Activated T-cell treated with anti-CD3 and anti-CD28 coated beads, Interleukin-2, amount 50 U/mL, for 24 hours (primary cell): Measurements from ENCODE around the gene S100A6.
"Not testable (repeated sequence)": the region's sequence is repeated elsewhere in the genome, so short reads cannot be mapped to it uniquely, and the experiment has no call there.

Source experiments
- DNase-seq: peaks from one replicate; pipeline ENCODE4 v3.0.0-alpha.2; 2020
- H3K27ac Mint-ChIP-seq: 2 replicates; pipeline ENCODE4 v1.8.0; 2020; ENCODE audit warnings: mild to moderate bottlenecking, mixed read lengths
- H3K27me3 Mint-ChIP-seq: 2 replicates; pipeline ENCODE4 v1.8.0; 2020; ENCODE audit warnings: mixed read lengths
- H3K36me3 Mint-ChIP-seq: 2 replicates; pipeline ENCODE4 v1.8.0; 2020; ENCODE audit warnings: low read depth, mixed read lengths
- H3K4me1 Mint-ChIP-seq: 2 replicates; pipeline ENCODE4 v1.8.0; 2020; ENCODE audit warnings: low read depth, mixed read lengths
- H3K4me3 Mint-ChIP-seq: 2 replicates; pipeline ENCODE4 v1.8.0; 2020; ENCODE audit warnings: mild to moderate bottlenecking, moderate library complexity, mixed read lengths
- H3K9me3 Mint-ChIP-seq: 2 replicates; pipeline ENCODE4 v1.8.0; 2020; ENCODE audit warnings: mixed read lengths

The S100A6 gene

GRCh38 chr1:153535242-153536011 lies at the start of gene S100A6:
S100A6 (minus strand) TSS chr1:153535991; CDS start chr1:153535339, 652 bp downstream.
- Mint-ChIP-seq H3K27me3 (no peaks in the 10 kb centered on the region), H3K9me3 (no peaks in the 10 kb centered on the region), H3K4me3 (peak within 1 kb of the TSS; percentile 93), H3K27ac (peak within 1 kb of the TSS; percentile 98), H3K36me3 (peaks cover 25% of the 10 kb centered on the region), H3K4me1 (peaks cover 83% of the 10 kb centered on the region)
- peak; percentile 68 for DNase-seq

- Mint-ChIP-seq H3K27me3 (peaks cover 4% of the 10 kb centered on the region), H3K36me3 (no peaks in the 10 kb centered on the region), H3K27ac (no peak overlapping the region), H3K9me3 (no peaks in the 10 kb centered on the region), H3K4me3 (no peak overlapping the region), H3K4me1 (no peaks in the 10 kb centered on the region)
- DNase-seq = no peak
Measured at GRCh38 chr1:153585006-153585405, 49.2 kb upstream of the S100A6 start.

GRCh38 chr1:153583976-153584375 lies 48.2 kb upstream of the S100A6 start:
- no peaks in the 10 kb centered on the region for H3K4me1 Mint-ChIP-seq
- H3K27me3 Mint-ChIP-seq = peaks cover 9% of the 10 kb centered on the region
- no peak overlapping the region for H3K4me3 Mint-ChIP-seq
- H3K27ac Mint-ChIP-seq = no peak overlapping the region
- H3K9me3 Mint-ChIP-seq = no peaks in the 10 kb centered on the region
- H3K36me3 Mint-ChIP-seq = no peaks in the 10 kb centered on the region
- DNase-seq = no peak

- not testable (repeated sequence) for H3K4me1 Mint-ChIP-seq, DNase-seq, H3K36me3 Mint-ChIP-seq, H3K27ac Mint-ChIP-seq, H3K9me3 Mint-ChIP-seq, H3K4me3 Mint-ChIP-seq
- peaks cover 13% of the 10 kb centered on the region for H3K27me3 Mint-ChIP-seq
Measured at GRCh38 chr1:153583514-153583913, 47.7 kb upstream of the S100A6 start.

GRCh38 chr1:153582836-153583235 lies 47.0 kb upstream of the S100A6 start:
- DNase-seq, H3K9me3 Mint-ChIP-seq, H3K4me3 Mint-ChIP-seq, H3K36me3 Mint-ChIP-seq, H3K4me1 Mint-ChIP-seq, H3K27ac Mint-ChIP-seq: not testable (repeated sequence)
- H3K27me3 Mint-ChIP-seq = peaks cover 20% of the 10 kb centered on the region

- Mint-ChIP-seq H3K27me3 (peaks cover 35% of the 10 kb centered on the region), H3K36me3 (no peaks in the 10 kb centered on the region), H3K9me3 (no peaks in the 10 kb centered on the region), H3K4me1 (peaks cover 2% of the 10 kb centered on the region), H3K4me3 (no peak overlapping the region), H3K27ac (no peak overlapping the region)
- DNase-seq = no peak
Measured at GRCh38 chr1:153578936-153579335, 43.1 kb upstream of the S100A6 start.

- H3K27me3 Mint-ChIP-seq = peaks cover 35% of the 10 kb centered on the region
- H3K27ac Mint-ChIP-seq = no peak overlapping the region
- H3K4me1 Mint-ChIP-seq = peaks cover 6% of the 10 kb centered on the region
- no peak for DNase-seq
- H3K36me3 Mint-ChIP-seq = no peaks in the 10 kb centered on the region
- no peak overlapping the region for H3K4me3 Mint-ChIP-seq
- no peaks in the 10 kb centered on the region for H3K9me3 Mint-ChIP-seq
Measured at GRCh38 chr1:153578490-153578889, 42.7 kb upstream of the S100A6 start.

GRCh38 chr1:153577624-153578051 lies 41.8 kb upstream of the S100A6 start:
- H3K4me1 Mint-ChIP-seq = peaks cover 15% of the 10 kb centered on the region

GRCh38 chr1:153577138-153577537 lies 41.3 kb upstream of the S100A6 start:
- Mint-ChIP-seq H3K27ac (no peak overlapping the region), H3K36me3 (no peaks in the 10 kb centered on the region), H3K4me3 (no peak overlapping the region), H3K4me1 (peaks cover 20% of the 10 kb centered on the region), H3K9me3 (no peaks in the 10 kb centered on the region), H3K27me3 (peaks cover 35% of the 10 kb centered on the region)
- no peak for DNase-seq

More at GRCh38 chr1:153577624-153578051, 41.8 kb upstream of the S100A6 start:
- Mint-ChIP-seq H3K27me3 (peaks cover 35% of the 10 kb centered on the region), H3K27ac (no peak overlapping the region), H3K9me3 (no peaks in the 10 kb centered on the region), H3K4me3 (no peak overlapping the region), H3K36me3 (no peaks in the 10 kb centered on the region)
- no peak for DNase-seq

GRCh38 chr1:153575497-153575896 lies 39.7 kb upstream of the S100A6 start:
- peaks cover 33% of the 10 kb centered on the region for H3K4me1 Mint-ChIP-seq
- DNase-seq, H3K9me3 Mint-ChIP-seq, H3K27ac Mint-ChIP-seq, H3K4me3 Mint-ChIP-seq, H3K36me3 Mint-ChIP-seq: not testable (repeated sequence)
- H3K27me3 Mint-ChIP-seq = peaks cover 35% of the 10 kb centered on the region

GRCh38 chr1:153575081-153575491 lies 39.3 kb upstream of the S100A6 start:
- not testable (repeated sequence) for H3K36me3 Mint-ChIP-seq, DNase-seq, H3K9me3 Mint-ChIP-seq, H3K27ac Mint-ChIP-seq, H3K4me3 Mint-ChIP-seq
- H3K4me1 Mint-ChIP-seq = peaks cover 34% of the 10 kb centered on the region
- peaks cover 35% of the 10 kb centered on the region for H3K27me3 Mint-ChIP-seq

GRCh38 chr1:153573351-153573750 lies 37.6 kb upstream of the S100A6 start:
- H3K9me3 Mint-ChIP-seq = no peaks in the 10 kb centered on the region
- peaks cover 49% of the 10 kb centered on the region for H3K4me1 Mint-ChIP-seq
- no peaks in the 10 kb centered on the region for H3K36me3 Mint-ChIP-seq
- no peak for DNase-seq
- H3K27ac Mint-ChIP-seq = peak overlapping the region; percentile 88
- peak overlapping the region; percentile 24 for H3K4me3 Mint-ChIP-seq
- peaks cover 24% of the 10 kb centered on the region for H3K27me3 Mint-ChIP-seq

- peak overlapping the region; percentile 88 for H3K27ac Mint-ChIP-seq
- peaks cover 16% of the 10 kb centered on the region for H3K27me3 Mint-ChIP-seq
Measured at GRCh38 chr1:153572569-153573015, 36.8 kb upstream of the S100A6 start.

GRCh38 chr1:153571706-153572105 lies 35.9 kb upstream of the S100A6 start:
- H3K27ac Mint-ChIP-seq = peak overlapping the region; percentile 88
- H3K36me3 Mint-ChIP-seq = no peaks in the 10 kb centered on the region
- no peak overlapping the region for H3K4me3 Mint-ChIP-seq
- H3K4me1 Mint-ChIP-seq = peaks cover 65% of the 10 kb centered on the region
- no peak for DNase-seq
- H3K27me3 Mint-ChIP-seq = peaks cover 7% of the 10 kb centered on the region
- H3K9me3 Mint-ChIP-seq = no peaks in the 10 kb centered on the region

More at GRCh38 chr1:153572569-153573015, 36.8 kb upstream of the S100A6 start:
- peak; percentile 68 for DNase-seq
- H3K9me3 Mint-ChIP-seq = no peaks in the 10 kb centered on the region
- H3K4me1 Mint-ChIP-seq = peaks cover 57% of the 10 kb centered on the region
- no peak overlapping the region for H3K4me3 Mint-ChIP-seq
- H3K36me3 Mint-ChIP-seq = no peaks in the 10 kb centered on the region

GRCh38 chr1:153570874-153571273 lies 35.1 kb upstream of the S100A6 start:
- Mint-ChIP-seq H3K27ac (peak overlapping the region; percentile 83), H3K27me3 (peaks cover under 1% of the 10 kb centered on the region), H3K4me1 (peaks cover 72% of the 10 kb centered on the region), H3K9me3 (no peaks in the 10 kb centered on the region), H3K4me3 (no peak overlapping the region), H3K36me3 (no peaks in the 10 kb centered on the region)
- no peak for DNase-seq
